SKM-1 (cell line): ENCODE measurements around the gene KDF1.
"Not testable (repeated sequence)": the region's sequence is repeated elsewhere in the genome, so short reads cannot be mapped to it uniquely, and the experiment has no call there.

Source experiments
- DNase-seq: peaks from one replicate; lab custom pipeline; 2025; ENCODE audit not compliant: unreplicated experiment; lab: John Stamatoyannopoulos, UW

KDF1 gene

GRCh38 chr1:26957306-26957705, 3.0 kb downstream of the KDF1 start:
- DNase-seq: no peak

GRCh38 chr1:26956321-26956720, 3.9 kb downstream of the KDF1 start:
- DNase-seq: no peak

DNA sequence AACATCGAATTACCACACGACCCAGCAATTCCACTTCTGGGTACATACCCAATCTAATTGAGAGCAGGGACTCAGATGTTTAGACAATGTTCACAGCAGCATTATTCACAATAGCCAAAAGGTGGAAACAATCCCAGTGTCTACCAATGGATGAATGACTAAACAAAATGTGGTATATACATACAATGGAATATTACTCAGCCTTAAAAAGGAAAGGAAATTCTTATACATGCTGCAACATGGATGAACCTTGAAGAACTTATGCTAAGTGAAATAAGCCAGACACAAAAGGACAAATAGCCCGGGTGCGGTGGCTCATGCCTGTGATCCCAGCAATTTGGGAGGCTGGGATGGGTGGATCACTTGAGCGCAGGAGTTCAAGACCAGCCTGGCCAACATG, 6.9 kb downstream of the KDF1 start:
- no peak for DNase-seq

DNA sequence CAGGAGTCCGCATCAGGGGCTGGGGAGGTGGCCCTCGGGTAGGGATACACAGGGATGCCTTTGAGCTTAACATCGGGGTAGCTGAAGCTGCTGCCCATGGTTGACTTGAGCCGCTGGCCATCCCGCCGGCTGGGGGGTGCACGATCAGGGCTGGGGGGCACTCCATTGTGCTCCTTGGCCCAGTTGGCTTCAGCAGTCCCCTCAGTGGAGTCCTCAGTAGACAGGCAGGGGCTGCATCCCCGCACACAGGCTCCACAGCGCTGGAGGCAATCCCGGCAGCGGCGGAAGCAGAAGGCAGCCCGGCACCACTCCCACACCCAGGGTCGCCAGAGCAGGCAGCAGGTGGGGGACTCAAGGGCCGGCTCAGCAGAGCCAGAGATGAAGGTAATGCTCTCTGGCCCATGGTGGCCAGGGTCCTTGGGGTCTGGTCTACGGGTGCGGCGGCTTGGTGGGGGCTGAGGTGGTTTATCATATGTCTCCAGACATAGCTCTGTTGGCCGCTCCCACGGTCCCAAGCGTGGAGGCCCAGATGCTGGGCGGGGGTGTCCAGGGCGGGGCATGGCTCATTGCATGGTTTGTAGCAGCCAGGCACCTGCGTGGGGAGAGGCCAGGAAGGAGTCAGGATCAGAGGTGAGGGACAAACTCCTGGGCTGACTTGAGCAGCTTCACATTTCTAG, 8.3 kb downstream of the KDF1 start:
- no peak for DNase-seq

GRCh38 chr1:26951216-26951615, 9.1 kb downstream of the KDF1 start:
- DNase-seq: no peak

GRCh38 chr1:26950602-26951001, 9.7 kb downstream of the KDF1 start:
- no peak for DNase-seq

- DNase-seq: no peak
Measured at GRCh38 chr1:26949926-26950319, 10.3 kb downstream of the KDF1 start.

DNA sequence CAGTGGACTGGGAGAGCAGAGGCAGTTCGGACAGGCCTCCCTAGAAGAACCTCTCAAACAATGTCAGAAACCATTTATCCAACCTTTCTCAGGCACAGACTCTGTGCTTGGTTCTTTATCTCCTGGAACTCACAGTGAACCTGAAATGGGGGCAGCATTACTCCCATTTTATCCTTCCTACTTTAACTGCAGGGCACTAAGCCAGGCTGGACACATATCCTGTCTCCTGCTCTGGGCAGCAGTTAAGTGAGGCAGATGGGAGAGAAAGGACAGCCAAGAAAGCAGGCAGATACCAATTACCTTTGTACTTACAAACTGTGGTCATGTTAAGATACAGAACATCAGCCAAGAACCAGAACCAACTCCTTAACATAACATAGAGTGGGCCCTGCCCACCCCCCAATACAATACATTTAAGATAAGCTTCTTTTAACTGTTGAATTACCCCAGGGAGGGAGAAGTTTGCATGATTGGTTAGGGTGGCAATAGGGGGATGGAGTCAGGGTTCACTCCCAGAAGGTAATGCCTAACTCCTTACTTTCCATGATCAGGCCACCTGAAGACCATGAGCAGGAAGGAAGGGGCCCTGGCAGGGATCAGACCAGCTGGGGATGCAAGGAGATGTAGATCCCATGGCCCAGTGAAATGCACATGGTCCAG, 10.9 kb downstream of the KDF1 start:
- no peak for DNase-seq

DNA sequence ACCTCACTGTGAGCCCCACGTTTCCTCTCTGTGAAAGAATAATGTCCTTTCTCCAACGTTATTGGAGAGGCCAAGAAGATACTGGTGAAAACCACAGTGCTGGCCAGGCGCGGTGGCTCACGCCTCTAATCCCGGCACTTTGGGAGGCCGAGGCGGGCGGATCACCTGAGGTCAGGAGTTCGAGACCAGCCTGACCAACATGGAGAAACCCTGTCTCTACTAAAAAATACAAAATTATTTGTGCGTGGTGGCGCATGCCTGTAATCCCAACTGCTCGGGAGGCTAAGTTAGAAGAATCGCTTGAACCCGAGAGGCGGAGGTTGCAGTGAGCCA, 11.6 kb downstream of the KDF1 start:
- not testable (repeated sequence) for DNase-seq

- DNase-seq: no peak
Measured at GRCh38 chr1:26946270-26946669, 14.0 kb downstream of the KDF1 start.

- DNase-seq: no peak
Measured at GRCh38 chr1:26945728-26946127, 14.5 kb downstream of the KDF1 start.

DNA sequence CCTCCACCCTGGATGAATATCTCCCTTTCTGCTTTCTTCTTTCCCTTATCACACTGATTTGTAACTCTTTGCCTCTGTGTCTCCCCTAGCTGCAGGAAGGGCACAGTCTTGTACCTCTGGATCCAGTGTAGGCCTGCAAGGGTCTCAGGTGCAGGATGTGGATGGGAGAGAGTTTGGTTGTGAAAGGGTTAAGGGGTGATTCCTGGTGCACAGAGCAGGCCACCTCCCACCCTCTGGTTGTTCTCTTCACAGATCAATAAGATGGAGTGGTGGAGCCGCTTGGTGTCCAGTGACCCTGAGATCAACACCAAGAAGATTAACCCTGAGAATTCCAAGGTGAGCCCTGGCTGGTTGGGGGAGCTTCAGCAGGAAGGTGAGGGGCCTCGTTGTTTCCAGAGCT, 15.1 kb downstream of the KDF1 start:
- no peak for DNase-seq

GRCh38 chr1:26942656-26943055, 17.6 kb downstream of the KDF1 start:
- DNase-seq: no peak

DNA sequence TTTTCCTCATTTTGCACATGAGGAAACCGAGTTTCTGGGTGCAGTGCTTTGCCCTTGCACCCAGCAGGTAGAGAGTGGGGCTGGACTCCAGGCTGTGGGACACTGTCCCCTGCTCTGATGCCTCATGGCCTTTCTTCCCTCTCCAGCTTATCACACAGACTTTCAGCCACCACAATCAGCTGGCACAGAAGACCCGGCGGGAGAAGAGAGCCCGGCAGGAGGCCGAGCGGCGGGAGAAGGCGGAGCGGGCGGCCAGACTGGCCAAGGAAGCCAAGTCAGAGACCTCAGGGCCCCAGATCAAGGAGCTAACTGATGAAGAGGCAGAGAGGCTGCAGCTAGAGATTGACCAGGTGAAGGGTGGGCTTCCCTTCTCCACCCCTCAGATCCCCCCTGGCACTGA, 19.0 kb downstream of the KDF1 start:
- no peak for DNase-seq

DNA sequence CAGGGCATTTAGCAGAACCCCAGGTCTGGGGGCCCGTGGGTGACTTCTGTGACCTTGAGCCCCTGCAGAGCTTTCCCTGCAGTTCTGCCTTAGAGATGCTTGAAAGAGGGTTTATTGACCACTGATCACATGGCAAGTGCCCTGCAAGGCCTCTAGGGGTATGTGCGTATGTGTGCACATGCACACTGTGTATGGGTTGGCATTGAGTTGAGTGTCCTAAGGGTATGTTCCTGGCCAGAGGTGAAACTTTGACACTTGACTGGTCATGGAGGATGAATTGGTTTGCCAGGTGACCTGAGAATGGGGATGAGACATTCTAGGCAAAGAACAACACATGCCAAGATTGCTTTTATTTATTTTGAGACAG, 21.6 kb downstream of the KDF1 start:
- DNase-seq: no peak

GRCh38 chr1:26938004-26938658, 22.1 kb downstream of the KDF1 start:
- no peak for DNase-seq

GRCh38 chr1:26936823-26937222, 23.4 kb downstream of the KDF1 start:
- no peak for DNase-seq

- DNase-seq: peak; percentile 39
Measured at GRCh38 chr1:26932531-26932930, 27.7 kb downstream of the KDF1 start.

- no peak for DNase-seq
Measured at GRCh38 chr1:26923711-26924110, 36.6 kb downstream of the KDF1 start.

DNA sequence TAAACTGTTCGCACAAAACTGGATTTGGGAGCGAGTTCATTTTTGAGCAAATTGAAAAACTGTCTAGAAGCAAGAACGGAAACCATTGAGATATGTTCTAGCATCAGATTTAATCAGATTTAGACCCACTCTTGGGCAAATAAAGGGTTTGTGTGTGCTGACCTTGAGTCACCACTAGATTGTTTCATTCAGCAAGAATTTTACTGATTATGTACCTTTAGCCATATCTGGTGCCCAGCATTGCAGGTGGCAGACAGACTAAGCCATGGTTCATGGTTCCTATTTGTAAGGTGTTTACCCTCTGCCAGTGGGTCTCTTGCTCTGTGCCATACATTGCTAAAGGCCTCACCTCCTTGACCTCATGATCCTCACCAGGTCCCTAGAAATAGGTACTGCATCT, 37.4 kb downstream of the KDF1 start:
- no peak for DNase-seq

DNA sequence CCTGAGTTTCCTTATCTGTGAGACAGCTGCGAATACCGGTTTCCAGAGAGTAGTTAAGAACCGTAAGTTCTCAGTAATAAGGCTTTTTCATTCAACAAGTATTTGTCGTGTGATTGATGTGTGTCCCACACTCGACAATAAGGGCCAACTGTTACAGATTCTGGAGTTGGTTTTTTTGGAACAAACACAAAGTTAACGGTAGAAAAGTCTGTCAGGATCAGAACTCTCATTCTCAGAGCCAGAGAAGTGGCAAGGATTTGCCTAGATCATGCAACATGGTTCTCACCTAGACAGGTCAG, 37.9 kb downstream of the KDF1 start:
- DNase-seq: no peak

GRCh38 chr1:26921540-26922430, 38.5 kb downstream of the KDF1 start, which contains the start of gene NUDC:
Gene NUDC, plus strand, starts transcription at chr1:26921743. Its CDS starts 106 bp downstream, at chr1:26921849.
- peak; percentile 88 for DNase-seq
